ENCODE measurements around the gene PTDSS2.

The PTDSS2 gene

GRCh38 chr11:474914-475506 is 24.9 kb downstream of the PTDSS2 start:
- ChIA-PET POLR2A (no interaction called here), CTCF (interaction anchor here (1.5 kb wide), 1 partner anchor 27 kb away, joined by 4 read pairs; no protein-coding TSS in a partner anchor)
- TF ChIP-seq CTCF (IDR thresholded peaks at IDR 0.05; ENCODE audit: insufficient read depth, low read length, missing control alignments), result no peak
- no peak for DNase-seq (ENCODE audit: low read depth, low spot score)
- H3K4me3 ChIP-seq (ENCODE audit: low read depth, low read length), result no peak overlapping the region

- POLR2A ChIA-PET, result no interaction called here
- DNase-seq (ENCODE audit: low read depth, low spot score), result no peak
- TF ChIP-seq CTCF (IDR thresholded peaks at IDR 0.05; ENCODE audit: insufficient read depth, low read length, missing control alignments), result no peak
- H3K4me3 ChIP-seq (ENCODE audit: low read depth, low read length), result no peak overlapping the region
- CTCF ChIA-PET, result no interaction called here
These were observed 25.9 kb downstream of the PTDSS2 start for GRCh38 chr11:475941-476340.

- ChIA-PET POLR2A (no interaction called here), CTCF (interaction anchor here (1.3 kb wide), 1 partner anchor 28 kb away, joined by 4 read pairs; no protein-coding TSS in a partner anchor)
- no peak overlapping the region for H3K4me3 ChIP-seq (ENCODE audit: low read depth, low read length)
- TF ChIP-seq CTCF (IDR thresholded peaks at IDR 0.05; ENCODE audit: insufficient read depth, low read length, missing control alignments), result no peak
- no peak for DNase-seq (ENCODE audit: low read depth, low spot score)
These were observed 26.3 kb downstream of the PTDSS2 start for GRCh38 chr11:476416-476815.

GRCh38 chr11:477052-477715 is 27.1 kb downstream of the PTDSS2 start:
- no peak for TF ChIP-seq CTCF (IDR thresholded peaks at IDR 0.05; ENCODE audit: insufficient read depth, low read length, missing control alignments)
- H3K4me3 ChIP-seq (ENCODE audit: low read depth, low read length), result no peak overlapping the region
- DNase-seq (ENCODE audit: low read depth, low spot score), result no peak
- ChIA-PET CTCF (interaction anchor here (1.3 kb wide), 1 partner anchor 28 kb away, joined by 4 read pairs; no protein-coding TSS in a partner anchor), POLR2A (no interaction called here)

- ChIA-PET CTCF (interaction anchor here (1.0 to 1.9 kb wide), 2 partner anchors 9 to 27 kb away, joined by 4 to 6 read pairs; no protein-coding TSS in a partner anchor), POLR2A (no interaction called here)
- no peak for TF ChIP-seq CTCF (IDR thresholded peaks at IDR 0.05; ENCODE audit: insufficient read depth, low read length, missing control alignments)
- H3K4me3 ChIP-seq (ENCODE audit: low read depth, low read length), result no peak overlapping the region
- no peak for DNase-seq (ENCODE audit: low read depth, low spot score)
These were observed 29.2 kb downstream of the PTDSS2 start for GRCh38 chr11:479311-479710.

- ChIA-PET CTCF (no interaction called here), POLR2A (no interaction called here)
- TF ChIP-seq CTCF (IDR thresholded peaks at IDR 0.05; ENCODE audit: insufficient read depth, low read length, missing control alignments), result no peak
- no peak overlapping the region for H3K4me3 ChIP-seq (ENCODE audit: low read depth, low read length)
- no peak for DNase-seq (ENCODE audit: low read depth, low spot score)
These were observed 34.5 kb downstream of the PTDSS2 start for GRCh38 chr11:484616-485015.

Data from AG04449 (cell line).